NCI-H2107 treated with DMSO at 0.1 percent for 48 hours (cell line): ENCODE measurements around the gene TDRD12.
"Not testable (repeated sequence)": the region's sequence is repeated elsewhere in the genome, so short reads cannot be mapped to it uniquely, and the experiment has no call there.

Experiments used
- DNase-seq: peaks from one replicate; lab custom pipeline; 2025; ENCODE audit not compliant: unreplicated experiment; lab: John Stamatoyannopoulos, UW

TDRD12 gene

GRCh38 chr19:32830231-32831014 lies 110.9 kb downstream of the TDRD12 start:
- no peak for DNase-seq

GRCh38 chr19:32831611-32832010 lies 112.0 kb downstream of the TDRD12 start:
- DNase-seq: no peak

GRCh38 chr19:32832094-32832493 lies 112.5 kb downstream of the TDRD12 start:
- DNase-seq: not testable (repeated sequence)

- DNase-seq: not testable (repeated sequence)
Observed at GRCh38 chr19:32832825-32833224, 113.3 kb downstream of the TDRD12 start.

- not testable (repeated sequence) for DNase-seq
Observed at GRCh38 chr19:32833388-32833787, 113.8 kb downstream of the TDRD12 start.

GRCh38 chr19:32837531-32837930 lies 118.0 kb downstream of the TDRD12 start:
- no peak for DNase-seq

- no peak for DNase-seq
Observed at GRCh38 chr19:32842061-32842460, 122.5 kb downstream of the TDRD12 start.

- DNase-seq: no peak
Observed at GRCh38 chr19:32843716-32844245, 124.2 kb downstream of the TDRD12 start.

GRCh38 chr19:32848035-32848434 lies 128.5 kb downstream of the TDRD12 start:
- not testable (repeated sequence) for DNase-seq

- DNase-seq: no peak
Observed at GRCh38 chr19:32852216-32852615, 132.6 kb downstream of the TDRD12 start.

GRCh38 chr19:32856818-32857217 lies 137.3 kb downstream of the TDRD12 start:
- DNase-seq: not testable (repeated sequence)

- DNase-seq: no peak
Observed at GRCh38 chr19:32857584-32857983, 138.0 kb downstream of the TDRD12 start.

GRCh38 chr19:32858155-32858554 lies 138.6 kb downstream of the TDRD12 start:
- DNase-seq: no peak

GRCh38 chr19:32858559-32858958 lies 139.0 kb downstream of the TDRD12 start:
- no peak for DNase-seq

- DNase-seq: no peak
Observed at GRCh38 chr19:32859591-32859990, 140.0 kb downstream of the TDRD12 start.

- DNase-seq: no peak
Observed at GRCh38 chr19:32861596-32861995, 142.0 kb downstream of the TDRD12 start.

- DNase-seq: no peak
Observed at GRCh38 chr19:32862173-32862572, 142.6 kb downstream of the TDRD12 start.

GRCh38 chr19:32862741-32863140 lies 143.2 kb downstream of the TDRD12 start:
- no peak for DNase-seq

- no peak for DNase-seq
Observed at GRCh38 chr19:32863301-32863700, 143.7 kb downstream of the TDRD12 start.

GRCh38 chr19:32863841-32864240 lies 144.3 kb downstream of the TDRD12 start:
- no peak for DNase-seq

GRCh38 chr19:32864318-32865007 lies 144.9 kb downstream of the TDRD12 start:
- DNase-seq: no peak

- DNase-seq: no peak
Observed at GRCh38 chr19:32865326-32865725, 145.8 kb downstream of the TDRD12 start.
